Astrocyte (in vitro differentiated cells and primary cell): ENCODE data around the gene DMRTB1.

ENCODE experiments used
- CTCF ChIP-seq: IDR thresholded peaks from 2 replicates; pipeline ENCODE4 v1.5.1; 2011; ENCODE audit warnings: low read depth, mild to moderate bottlenecking, inconsistent platforms, low read length, moderate library complexity; ENCODE audit not compliant: insufficient read depth
- EZH2 ChIP-seq: IDR thresholded peaks from 2 replicates; pipeline ENCODE4 v1.6.1; 2012; ENCODE audit warnings: mild to moderate bottlenecking, low read length, inconsistent platforms; ENCODE audit not compliant: insufficient read depth

- TF ChIP-seq CTCF, result no peak
- TF ChIP-seq EZH2, result no peak
Measured at GRCh38 chr1:53499257-53500203, 40.3 kb downstream of the DMRTB1 start.
